ENCODE data around the gene ANXA6.

GRCh38 chr5:151060742-151061141 is 96.8 kb downstream of the ANXA6 start:
- TF ChIP-seq CTCF (IDR thresholded peaks at IDR 0.05 in 8 of 11, conservative IDR thresholded peaks at IDR 0.05 in 3 of 11) (no peak), POLR2A (IDR thresholded peaks at IDR 0.05) (no peak), POLR2AphosphoS5 (IDR thresholded peaks at IDR 0.05) (no peak)
